SK-MEL-5 (cell line): ENCODE results near the gene GRK4. TPM values are rescaled to one million over a fixed set of nuclear protein-coding genes. Genes with fewer than 3 reads are reported as not detected.
A peak's percentile ranks its signal among the peaks of the same experiment; 100 is the strongest.
"Not testable (repeated sequence)": the region's sequence is repeated elsewhere in the genome, so short reads cannot be mapped to it uniquely, and the experiment has no call there.

Experiments used
- DNase-seq: peaks from one replicate; pipeline ENCODE4 v3.0.0-alpha.2; 2016; ENCODE audit warnings: low read depth, low spot score
- in situ Hi-C: cut with HindIII; loops from 2 replicates; pipeline ENCODE4 v1.10.0; 2016; ENCODE audit warnings: low sequenced_read_pairs, high pct_unique_total_duplicates, low pct_unique_long_range_greater_than_20kb
- total RNA-seq: library from RNA; depleted of rRNA; stranded (reverse); fragments of >200 nt; shearing (Covaris generic); gene quantifications from 2 replicates; pipeline ENCODE4 v1.2.3, GENCODE V29; 2014

The GRK4 gene
- total RNA-seq, 1 experiment from 2014 or later, result 2.2 TPM

DNA sequence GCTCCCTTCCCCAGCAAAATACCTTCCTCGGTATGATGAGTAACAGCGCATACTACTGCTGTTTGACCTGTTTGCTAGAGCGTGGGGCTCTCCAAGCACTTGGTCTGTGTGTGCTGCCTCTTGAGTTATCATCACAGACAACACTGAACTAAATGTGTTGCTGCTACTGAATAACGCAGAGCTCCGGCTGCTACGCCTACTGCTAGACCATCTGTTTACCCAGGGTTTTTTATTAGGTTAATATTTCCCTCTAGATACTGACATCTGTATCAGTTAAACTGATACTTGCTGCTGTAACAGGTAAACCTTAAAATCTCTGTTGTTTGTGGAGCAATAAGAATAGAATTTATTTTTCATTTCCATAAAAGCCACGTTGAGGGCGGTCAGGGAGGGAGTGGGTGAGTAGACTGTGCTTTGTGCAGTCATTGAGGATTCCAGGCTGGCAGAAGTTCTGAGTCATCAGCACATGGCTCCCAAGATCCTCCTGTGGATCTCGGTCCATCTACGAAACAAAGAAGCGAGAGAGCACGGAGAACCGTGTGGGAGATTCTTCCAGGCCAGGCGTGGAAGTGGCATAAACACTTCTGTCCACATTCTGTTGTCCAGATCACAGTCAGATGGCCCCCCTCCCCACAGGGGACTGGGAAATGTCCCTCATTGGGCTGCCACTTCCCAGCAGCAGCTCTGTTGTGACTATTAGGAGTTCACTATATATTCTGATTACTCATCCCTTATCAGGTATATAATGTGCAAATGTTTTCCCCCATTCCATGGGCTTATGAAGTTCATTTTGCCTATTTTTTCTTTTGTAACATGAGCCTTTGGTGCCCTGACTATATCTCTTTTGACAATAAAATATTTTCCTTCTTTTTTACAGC is 14.1 kb downstream of the GRK4 start:
- peak; percentile 53 for DNase-seq
- in situ Hi-C loops, result no loop called here

DNA sequence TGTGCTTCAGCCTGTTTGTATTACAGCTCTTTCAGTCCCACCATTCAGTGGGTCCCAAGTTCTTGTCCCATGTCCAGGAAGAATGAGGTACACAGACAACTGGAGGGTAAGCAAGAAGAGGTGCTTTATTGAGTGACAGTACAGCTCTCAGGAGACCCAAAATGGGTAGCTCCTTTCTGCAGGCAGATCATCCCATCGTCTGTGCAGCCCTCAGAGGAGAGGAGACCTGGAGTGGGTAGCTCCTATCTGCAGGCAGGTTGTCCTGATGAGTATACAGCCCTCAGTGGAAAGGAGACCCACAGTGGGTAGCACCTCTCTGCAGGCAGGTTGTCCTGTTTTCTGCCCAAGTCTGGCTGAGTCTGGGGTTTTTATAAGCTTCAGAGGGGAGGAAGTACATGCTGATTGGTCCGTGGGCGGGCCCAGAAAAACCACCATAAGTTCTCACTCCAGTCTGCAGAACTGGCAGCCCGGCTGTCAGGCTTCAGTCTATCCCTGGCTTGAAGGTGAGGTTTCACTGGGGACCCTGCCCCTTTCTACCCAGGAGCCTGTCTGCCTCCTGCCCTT is 18.0 kb downstream of the GRK4 start:
- DNase-seq, result no peak
- in situ Hi-C loops, result no loop called here

DNA sequence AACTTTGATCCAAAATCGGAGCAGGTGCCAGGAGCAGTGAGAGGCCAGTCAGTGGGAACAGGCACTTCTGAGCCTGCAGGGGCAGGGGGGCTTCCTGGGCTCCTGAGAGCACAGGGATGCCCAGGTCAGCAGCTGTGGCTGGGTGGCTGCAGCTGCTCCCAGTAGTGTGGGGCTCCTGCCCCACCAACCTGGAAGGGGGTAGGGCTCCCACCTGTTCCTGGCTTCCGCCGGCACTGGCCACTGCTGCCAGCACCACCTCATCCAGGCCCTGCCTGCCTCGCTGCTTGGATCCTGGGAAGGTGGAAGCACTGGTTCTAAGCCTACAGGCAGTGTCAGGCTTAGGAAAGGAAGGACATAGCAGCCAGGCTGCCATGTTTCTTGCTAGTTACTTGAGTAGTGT is 18.6 kb downstream of the GRK4 start:
- in situ Hi-C loops, result no loop called here
- DNase-seq, result no peak

DNA sequence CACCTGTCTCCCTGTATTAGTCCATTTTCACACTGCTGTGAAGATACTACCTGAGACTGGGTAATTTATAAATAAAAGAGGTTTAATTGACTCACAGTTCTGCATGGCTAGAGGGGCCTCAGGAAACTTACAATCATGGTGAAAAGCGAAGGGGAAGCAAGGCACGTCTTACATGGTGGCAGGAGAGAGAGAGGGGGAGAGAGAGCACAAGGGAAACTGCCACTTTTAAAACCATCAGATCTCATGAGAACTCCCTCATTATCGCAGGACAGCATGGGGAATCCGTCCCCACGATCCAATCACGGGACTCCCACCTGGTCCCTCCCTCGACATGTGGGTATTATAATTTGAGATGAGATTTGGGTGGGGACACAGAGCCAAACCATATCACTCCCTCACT is 20.3 kb downstream of the GRK4 start:
- in situ Hi-C loops, DNase-seq: not testable (repeated sequence)

DNA sequence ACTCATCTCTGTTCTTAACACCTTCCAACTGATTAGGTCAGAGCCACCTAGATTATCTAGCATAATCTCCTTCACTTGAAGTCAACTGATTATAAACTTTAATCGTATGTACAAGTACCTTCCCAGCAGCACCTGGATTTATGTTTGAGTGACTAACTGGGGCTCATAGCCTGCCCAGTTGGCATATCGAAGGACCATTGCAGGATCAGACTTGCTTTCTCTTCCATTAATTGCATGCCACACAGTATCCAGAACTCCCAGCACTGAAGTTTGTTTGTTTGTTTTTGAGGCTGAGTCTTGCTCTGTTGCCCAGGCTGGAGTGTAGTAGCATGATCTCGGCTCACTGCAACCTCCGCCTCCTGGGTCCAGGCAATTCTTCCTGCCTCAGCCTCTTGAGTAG is 27.9 kb downstream of the GRK4 start:
- in situ Hi-C loops, result no loop called here

DNA sequence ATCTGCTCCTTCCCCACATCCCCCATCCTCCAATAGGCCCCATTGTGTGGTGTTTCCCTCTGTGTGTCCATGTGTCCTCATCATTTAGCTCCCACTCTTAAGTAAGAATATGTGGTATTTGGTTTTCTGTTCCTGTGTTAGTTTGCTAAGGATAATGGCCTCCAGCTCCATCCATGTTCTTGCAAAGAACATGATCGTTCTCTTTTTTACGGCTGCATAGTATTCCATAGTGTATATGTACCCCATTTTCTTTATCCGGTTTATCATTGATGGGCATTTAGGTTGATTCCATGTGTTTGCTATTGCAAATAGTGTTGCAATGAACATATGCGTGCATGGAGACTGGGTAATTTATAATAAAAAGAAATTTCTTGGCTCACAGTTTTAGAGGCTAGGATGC is 31.5 kb downstream of the GRK4 start:
- in situ Hi-C loops, result no loop called here
- DNase-seq, result no peak

More for the DNA sequence above, 27.9 kb downstream of the GRK4 start:
- DNase-seq, result no peak

DNA sequence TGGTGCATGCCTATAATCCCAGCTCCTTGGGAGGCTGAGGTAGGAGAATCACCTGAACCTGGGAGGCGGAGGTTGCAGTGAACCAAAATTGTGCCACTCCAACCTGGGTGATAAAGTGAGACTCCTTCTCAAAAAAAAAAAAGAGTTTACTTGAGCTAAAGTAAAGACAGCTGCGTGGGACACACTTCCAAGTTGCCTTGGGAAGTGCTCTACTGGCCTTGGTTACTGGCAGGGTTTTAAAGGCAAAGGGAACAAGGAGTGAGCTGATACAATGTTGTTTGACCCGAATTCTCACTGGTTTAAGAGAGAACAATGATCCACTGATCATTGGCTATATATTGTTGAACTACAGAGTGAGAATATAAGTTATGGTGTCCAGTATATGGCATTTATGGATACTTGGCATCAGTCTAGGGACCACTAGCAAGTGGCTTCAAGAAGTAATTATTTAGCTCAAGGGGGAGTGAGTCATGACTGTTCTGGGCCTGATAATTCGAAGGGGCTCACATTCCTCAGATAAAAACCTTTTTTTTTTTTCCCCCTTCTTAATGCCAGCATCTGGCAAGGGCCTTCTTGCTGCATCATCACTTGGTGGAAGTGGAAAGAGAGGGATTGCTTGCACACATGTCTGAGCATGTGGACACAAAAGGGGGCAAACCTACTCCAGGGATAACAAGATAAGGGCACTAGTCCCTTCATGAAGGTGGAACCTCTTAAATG is 32.3 kb downstream of the GRK4 start:
- DNase-seq, result no peak
- in situ Hi-C loops, result no loop called here

DNA sequence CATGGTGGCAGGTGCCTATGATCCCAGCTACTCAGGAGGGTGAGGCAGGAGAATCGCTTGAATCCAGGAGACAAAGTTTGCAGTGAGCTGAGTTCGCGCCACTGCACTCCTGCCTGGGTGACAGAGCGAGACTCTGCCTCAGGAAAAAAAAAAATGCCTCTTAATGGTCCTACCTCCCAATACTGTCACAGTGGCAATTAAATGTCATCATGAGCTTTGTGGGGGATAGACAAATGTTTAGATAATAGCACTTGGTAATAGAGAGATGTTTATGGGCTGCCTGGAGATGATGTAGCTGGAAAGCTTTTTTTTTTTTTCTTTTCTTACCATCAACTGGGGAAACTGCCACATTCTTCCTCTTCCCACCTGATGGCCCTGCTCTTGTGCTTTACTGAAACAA is 33.0 kb downstream of the GRK4 start:
- no peak for DNase-seq
- in situ Hi-C loops, result no loop called here

DNA sequence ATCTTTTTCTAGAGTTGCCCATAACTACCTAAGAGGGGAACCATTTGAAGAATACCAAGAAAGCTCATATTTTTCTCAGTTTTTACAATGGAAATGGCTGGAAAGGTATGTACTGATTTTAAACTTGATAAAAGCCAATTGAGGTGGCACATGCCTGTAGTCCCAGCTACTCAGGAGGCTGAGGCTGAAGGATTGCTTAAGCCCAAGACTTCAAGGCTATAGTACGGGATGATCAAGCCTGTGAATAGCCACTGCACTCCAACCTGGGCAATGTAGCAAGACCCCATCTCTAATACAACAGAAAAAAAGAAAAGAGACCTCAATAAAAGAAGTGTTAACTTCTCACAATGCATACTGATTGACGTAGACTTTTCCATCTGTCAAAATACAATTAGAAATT is 44.4 kb downstream of the GRK4 start:
- DNase-seq, result no peak
- in situ Hi-C loops, result no loop called here

DNA sequence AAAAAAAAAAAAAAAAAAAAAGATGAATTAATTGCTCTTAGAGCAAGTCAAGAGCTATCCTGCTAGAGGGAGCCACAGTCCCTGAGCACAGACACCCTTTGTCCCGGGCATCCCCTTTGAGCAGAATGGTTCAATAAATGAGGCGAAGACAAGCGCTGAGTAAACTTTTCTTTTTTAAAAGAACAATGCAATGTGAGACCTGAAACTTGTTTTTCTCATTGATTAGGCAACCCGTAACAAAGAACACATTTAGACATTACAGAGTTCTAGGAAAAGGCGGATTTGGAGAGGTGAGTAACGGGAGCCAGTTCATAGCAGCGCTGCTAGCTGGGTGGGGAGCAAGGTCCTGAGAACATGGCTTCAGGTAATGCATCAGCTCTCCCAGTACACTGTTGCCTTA is 46.1 kb downstream of the GRK4 start:
- peak; percentile 70 for DNase-seq
- in situ Hi-C loops, result no loop called here

DNA sequence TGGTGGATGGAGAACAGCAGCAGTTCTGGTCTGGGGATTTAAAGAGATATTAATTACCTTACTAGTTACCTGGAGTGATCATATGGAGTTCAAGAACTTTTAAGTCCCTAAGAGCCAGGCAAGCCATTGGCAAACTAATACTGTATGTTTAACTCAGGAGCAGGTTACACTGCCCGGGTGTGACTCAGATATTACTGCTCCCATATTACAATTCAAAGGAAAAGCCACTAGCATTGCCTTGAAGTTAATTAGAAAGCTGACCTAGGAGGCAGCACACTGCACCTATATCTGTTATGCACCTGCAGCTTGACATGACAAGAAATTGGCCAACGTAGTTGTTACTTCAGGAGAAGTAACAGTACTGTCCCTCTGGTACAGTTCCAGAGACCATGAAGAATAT is 47.2 kb downstream of the GRK4 start:
- in situ Hi-C loops, result no loop called here
- DNase-seq, result no peak

DNA sequence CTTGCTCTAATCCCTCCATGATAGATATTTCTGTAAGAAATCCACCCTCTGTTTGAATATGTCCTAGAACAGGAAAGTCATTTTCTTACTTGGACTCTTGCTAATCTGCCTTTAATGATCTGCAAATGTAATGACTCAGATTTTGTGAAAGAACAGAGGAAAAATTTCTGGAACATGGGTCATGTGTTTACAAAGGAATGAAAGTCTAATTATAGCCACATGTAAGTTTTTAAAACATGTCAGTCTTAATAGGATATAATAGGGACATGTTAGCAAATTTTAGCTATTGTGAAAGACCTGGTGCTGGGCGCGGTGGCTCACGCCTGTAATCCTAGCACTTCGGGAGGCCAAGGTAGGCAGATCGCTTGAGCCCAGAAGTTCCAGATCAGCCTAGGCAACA is 47.6 kb downstream of the GRK4 start:
- DNase-seq, result no peak
- in situ Hi-C loops, result no loop called here

DNA sequence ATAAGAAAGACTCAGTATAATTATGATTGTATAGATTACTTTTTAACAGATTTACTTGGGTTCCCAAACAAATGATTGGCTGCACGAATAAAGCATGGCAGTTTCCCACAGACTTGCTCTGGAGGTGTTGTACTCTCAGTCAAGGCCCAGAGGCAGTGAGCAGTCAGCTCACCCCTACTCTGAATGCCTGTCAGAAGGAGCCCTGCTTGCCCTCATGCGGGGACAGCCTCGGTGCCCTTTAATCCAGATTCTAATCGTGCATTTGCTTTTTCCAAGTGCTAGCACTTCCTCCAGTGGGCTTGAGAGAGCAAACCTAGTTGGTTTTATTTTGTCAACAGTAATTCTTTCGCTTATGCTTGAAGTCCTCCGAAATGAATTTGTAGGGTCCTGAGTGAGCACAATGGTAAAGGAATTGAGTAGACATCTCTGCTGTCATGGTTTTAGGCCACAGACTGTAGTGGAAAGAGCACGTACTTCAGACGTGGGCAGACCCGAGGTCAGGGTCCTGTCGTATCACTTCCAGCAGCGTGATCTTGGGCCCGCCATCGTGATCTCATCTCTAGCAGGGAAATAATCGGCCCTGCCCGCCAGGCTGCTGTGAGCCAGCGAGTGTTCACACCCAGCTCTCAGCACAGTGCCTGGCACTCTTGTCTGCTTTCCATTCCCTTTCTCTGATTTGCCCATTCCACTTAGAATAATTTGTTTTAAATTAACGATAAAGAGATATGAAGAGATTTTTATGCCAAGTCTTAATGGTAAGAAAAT is 48.3 kb downstream of the GRK4 start:
- DNase-seq, result no peak
- in situ Hi-C loops, result no loop called here

DNA sequence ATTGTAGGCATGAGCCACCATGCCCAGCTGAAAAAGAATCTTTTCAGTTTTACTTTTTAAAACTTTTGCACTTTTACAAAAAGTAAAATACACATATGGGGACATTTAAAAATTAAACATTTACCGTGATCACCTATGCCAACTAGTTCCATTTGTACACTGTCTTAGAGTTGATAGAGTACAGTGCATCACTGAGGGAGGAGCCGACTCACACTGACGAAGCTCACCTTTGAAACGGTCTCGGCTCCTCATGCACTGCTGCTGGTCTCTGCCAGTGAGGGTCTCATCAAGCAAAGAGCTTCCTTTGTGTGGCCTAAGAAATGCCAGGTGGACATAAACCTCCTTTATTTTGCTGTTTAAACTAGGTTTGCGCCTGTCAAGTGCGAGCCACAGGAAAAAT is 50.0 kb downstream of the GRK4 start:
- no peak for DNase-seq
- in situ Hi-C loops, result no loop called here

DNA sequence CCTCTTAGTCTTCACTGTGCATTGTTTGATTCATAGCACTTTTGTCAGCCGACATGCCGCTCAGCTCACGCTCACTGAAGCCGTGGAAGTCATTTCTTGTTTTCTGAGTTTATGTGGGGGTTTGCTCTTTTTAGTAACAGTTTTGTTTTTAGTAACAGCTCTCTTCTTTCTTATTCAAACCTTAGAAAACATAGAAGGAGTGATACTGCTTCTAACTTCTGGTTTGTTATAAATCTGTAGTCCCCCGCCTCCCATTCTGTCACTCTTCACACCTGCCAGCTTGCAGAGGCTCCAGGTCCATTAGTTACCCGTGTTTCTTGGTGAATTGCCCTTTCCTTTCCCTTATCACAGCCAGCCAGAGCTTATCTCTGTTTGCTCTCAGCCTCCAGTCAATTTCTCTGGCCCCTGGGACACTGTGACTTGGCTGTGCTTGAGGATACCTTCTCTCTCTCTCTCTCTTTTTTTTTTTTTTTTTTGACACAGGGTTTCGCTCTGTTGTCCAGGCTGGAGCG is 50.5 kb downstream of the GRK4 start:
- in situ Hi-C loops, result no loop called here
- DNase-seq, result no peak

DNA sequence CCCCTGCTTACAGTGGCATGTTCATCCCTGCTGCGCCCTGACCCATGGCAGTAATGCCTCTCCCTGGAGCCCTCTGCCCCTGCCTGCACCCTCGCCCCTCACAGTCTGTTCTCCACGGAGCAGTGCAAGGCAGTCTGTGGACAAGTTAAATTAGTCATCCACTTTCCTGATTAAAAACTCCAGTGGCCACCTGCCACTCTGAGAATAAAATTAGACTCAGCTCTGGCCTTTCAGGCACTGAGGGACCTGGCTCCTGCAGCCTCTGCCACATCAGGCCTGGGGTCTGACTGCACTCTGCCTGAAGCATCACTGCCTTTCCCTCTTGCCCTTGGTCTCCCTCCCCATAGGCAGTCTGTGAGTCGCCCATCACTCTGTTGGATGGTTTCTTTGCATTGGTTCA is 53.6 kb downstream of the GRK4 start:
- in situ Hi-C loops, result no loop called here
- DNase-seq, result no peak

DNA sequence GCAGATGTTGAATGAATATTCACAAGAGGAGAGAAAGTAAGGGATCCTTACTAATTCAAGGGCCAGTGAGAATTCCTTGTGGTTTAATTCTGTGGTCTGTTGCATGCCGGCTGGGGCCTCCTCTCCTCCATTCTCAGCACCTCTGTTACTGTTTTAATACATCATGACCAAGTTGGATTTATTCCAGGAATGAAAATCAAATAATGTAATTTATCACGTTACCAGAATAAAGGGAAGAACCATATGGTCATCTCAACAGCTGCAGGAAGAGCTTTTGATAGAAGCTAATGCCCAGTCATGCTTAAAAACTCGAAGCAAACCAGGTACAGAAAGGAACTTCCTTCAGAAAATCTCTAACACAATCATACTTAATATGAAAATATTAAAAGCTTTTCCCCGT is 54.1 kb downstream of the GRK4 start:
- no peak for DNase-seq
- in situ Hi-C loops, result no loop called here
